GM12872 (cell line): ENCODE data around the gene PDZRN3.

Experiments
- CTCF ChIP-seq: IDR thresholded peaks from 3 replicates; pipeline ENCODE4 v1.5.1; 2011; ENCODE audit warnings: low read depth, mild to moderate bottlenecking, low read length, moderate library complexity; ENCODE audit not compliant: insufficient read depth

PDZRN3 gene

GRCh38 chr3:73431183-73431900, 193.4 kb downstream of the PDZRN3 start:
- no peak for TF ChIP-seq CTCF

GRCh38 chr3:73427048-73427706, 197.6 kb downstream of the PDZRN3 start:
- no peak for TF ChIP-seq CTCF

- no peak for TF ChIP-seq CTCF
Measured at GRCh38 chr3:73426606-73427005, 198.1 kb downstream of the PDZRN3 start.

GRCh38 chr3:73423116-73423515, 201.6 kb downstream of the PDZRN3 start:
- TF ChIP-seq CTCF, result no peak

- no peak for TF ChIP-seq CTCF
Measured at GRCh38 chr3:73422571-73422970, 202.2 kb downstream of the PDZRN3 start.

- no peak for TF ChIP-seq CTCF
Measured at GRCh38 chr3:73419942-73420341, 204.8 kb downstream of the PDZRN3 start.

- no peak for TF ChIP-seq CTCF
Measured at GRCh38 chr3:73419179-73419803, 205.4 kb downstream of the PDZRN3 start.
